GM12878 (cell line): Measurements from ENCODE around the gene SERPINB10. TPM values are rescaled to one million over a fixed set of nuclear protein-coding genes. Genes with fewer than 3 reads are reported as not detected.

ENCODE experiments used
- ATAC-seq: fragments of 200-7000 bp; cut with Tn5 transposase; 3 replicates; pipeline ENCODE4 v1.9.1; 2020; ENCODE audit warnings: mild to moderate bottlenecking, moderate library complexity
- BruUV-seq: library from RNA; stranded (reverse); fragments of 400-500 nt; replicated peaks from 2 replicates; lab custom pipeline; 2021; lab: Mats Ljungman, UMichigan
- CTCF ChIA-PET: fragments of 300-600 bp; sonication (Branson Sonifier 250); formaldehyde crosslinking; extraction: SDS; loops from one replicate; lab custom pipeline; 2021; ENCODE audit warnings: inconsistent platforms; lab: Yijun Ruan, JAX
- POLR2A ChIA-PET: fragments of 350-600 bp; formaldehyde crosslinking; extraction: SDS; loops from one replicate; lab custom pipeline; 2021; ENCODE audit warnings: inconsistent platforms; lab: Charles Lee
- RAD21 ChIA-PET: fragments of 300-600 bp; sonication (Branson Sonifier 250); formaldehyde crosslinking; loops from one replicate; lab custom pipeline; 2023; ENCODE audit warnings: antibody characterized with exemption; ENCODE audit not compliant: unreplicated experiment; lab: Charles Lee
- SMC1A ChIA-PET: fragments of 300-600 bp; sonication (Branson Sonifier 250); formaldehyde crosslinking; loops from one replicate; lab custom pipeline; 2023; ENCODE audit not compliant: unreplicated experiment, uncharacterized antibody; lab: Charles Lee
- DNase-seq: peaks from one replicate; pipeline ENCODE4 v3.0.0-alpha.2; 2011; ENCODE audit warnings: low read depth, low spot score
- FAIRE-seq: peaks from 3 replicates; lab custom pipeline; 2011; peaks lifted over from hg19 to GRCh38; lab: Jason Lieb, UNC
- H2AFZ ChIP-seq: 2 replicates; pipeline ENCODE4 v1.6.0; 2011; ENCODE audit warnings: low read depth, low read length, control low read depth; ENCODE audit not compliant: control insufficient read depth
- H3K27ac ChIP-seq: 2 replicates; pipeline ENCODE4 v1.5.1; 2011; ENCODE audit warnings: control low read depth; ENCODE audit not compliant: control insufficient read depth, insufficient read depth
- H3K27me3 ChIP-seq, 2 experiments: replicated peaks in 1 of 2; 2 replicates each; pipeline versions ENCODE4 v1.6.0 to v1.6.1; 2011; ENCODE audit warnings: low read length in 1 of 2; ENCODE audit not compliant: control insufficient read depth in 2 of 2, insufficient read depth in 2 of 2
- H3K36me3 ChIP-seq, 2 experiments: 2 replicates each; pipeline ENCODE4 v1.5.1; 2011; ENCODE audit warnings: low read length in 1 of 2; ENCODE audit not compliant: control insufficient read depth in 2 of 2, insufficient read depth in 2 of 2
- H3K4me1 ChIP-seq: 2 replicates; pipeline ENCODE4 v1.6.1; 2011; ENCODE audit warnings: mild to moderate bottlenecking, low read length, moderate library complexity, mixed read lengths; ENCODE audit not compliant: control insufficient read depth, insufficient read depth
- H3K4me2 ChIP-seq: 2 replicates; pipeline ENCODE4 v1.6.0; 2011; ENCODE audit warnings: control low read depth; ENCODE audit not compliant: control insufficient read depth, insufficient read depth
- H3K4me3 ChIP-seq: fragments of 200-600 bp; sonication (generic); 2 replicates; pipeline ENCODE4 v1.5.1; 2016
- H3K79me2 ChIP-seq: 2 replicates; pipeline ENCODE4 v1.6.0; 2011; ENCODE audit warnings: low read length; ENCODE audit not compliant: control insufficient read depth, insufficient read depth
- H3K9ac ChIP-seq: 2 replicates; pipeline ENCODE4 v1.8.0; 2011; ENCODE audit warnings: low read length, control low read depth, mixed read lengths; ENCODE audit not compliant: control insufficient read depth, insufficient read depth
- H3K9me3 ChIP-seq: replicated peaks from 3 replicates; pipeline ENCODE4 v1.5.1; 2011; ENCODE audit warnings: mild to moderate bottlenecking, low read length; ENCODE audit not compliant: control insufficient read depth, insufficient read depth
- H4K20me1 ChIP-seq: 2 replicates; pipeline ENCODE4 v1.6.0; 2011; ENCODE audit not compliant: control insufficient read depth, insufficient read depth
- BRCA1 ChIP-seq: IDR thresholded peaks from 2 replicates; pipeline ENCODE4 v1.6.1; 2011; ENCODE audit warnings: low read depth, low read length, improper control_type of control experiment
- CHD1 ChIP-seq: IDR thresholded peaks from 2 replicates; pipeline ENCODE4 v1.6.1; 2012; ENCODE audit warnings: low read depth, low read length, improper control_type of control experiment
- EZH2 ChIP-seq: IDR thresholded peaks from 2 replicates; pipeline ENCODE4 v1.6.1; 2012; ENCODE audit warnings: low read depth, mild to moderate bottlenecking, control low read depth, inconsistent platforms, low read length, borderline replicate concordance; ENCODE audit not compliant: control insufficient read depth
- GATAD2B ChIP-seq: fragments of 450-650 bp; conservative IDR thresholded peaks from 2 replicates; pipeline ENCODE4 v1.6.1; 2017; ENCODE audit warnings: low read depth, mild to moderate bottlenecking, moderate library complexity
- MXI1 ChIP-seq: fragments of 150-350 bp; IDR thresholded peaks from 2 replicates; pipeline ENCODE4 v1.6.1; 2011; ENCODE audit warnings: low read depth, mild to moderate bottlenecking, inconsistent platforms, low read length, improper control_type of control experiment
- PAX8 ChIP-seq: fragments of 450-650 bp; IDR thresholded peaks from 2 replicates; pipeline ENCODE4 v1.6.1; 2017; ENCODE audit warnings: mild to moderate bottlenecking, moderate library complexity
- PML ChIP-seq: IDR thresholded peaks from 2 replicates; pipeline ENCODE4 v1.6.1; 2012; ENCODE audit warnings: low read length, inconsistent platforms
- POLR2A ChIP-seq: IDR thresholded peaks from 2 replicates; pipeline ENCODE4 v1.6.1; 2011; ENCODE audit warnings: low read depth, mild to moderate bottlenecking, low read length
- RELA ChIP-seq: fragments of 450-650 bp; IDR thresholded peaks from 2 replicates; pipeline ENCODE4 v1.8.0; 2014; ENCODE audit warnings: borderline replicate concordance; ENCODE audit not compliant: partially characterized antibody
- SMAD1 ChIP-seq: fragments of 450-650 bp; IDR thresholded peaks from 2 replicates; pipeline ENCODE4 v1.6.1; 2018; ENCODE audit warnings: mild to moderate bottlenecking, low read depth; ENCODE audit not compliant: partially characterized antibody
- TBL1XR1 ChIP-seq: IDR thresholded peaks from 2 replicates; pipeline ENCODE4 v1.6.1; 2012; ENCODE audit warnings: low read depth, low read length, improper control_type of control experiment
- ZNF207 ChIP-seq: fragments of 450-650 bp; IDR thresholded peaks from 2 replicates; pipeline ENCODE4 v1.6.1; 2014; ENCODE audit warnings: antibody characterized with exemption, mild to moderate bottlenecking, borderline replicate concordance
- ZSCAN29 ChIP-seq: fragments of 450-650 bp; IDR thresholded peaks from 2 replicates; pipeline ENCODE4 v1.6.1; 2017; ENCODE audit warnings: mild to moderate bottlenecking, moderate library complexity
- WGBS: methylation state at CpG from one replicate; pipeline ENCODE4 v1.1.6; 2016; ENCODE audit warnings: low lambda C conversion rate; ENCODE audit not compliant: insufficient replicate concordance, insufficient coverage; ENCODE audit errors: missing lambda C conversion rate; 5-methylcytosine and 5-hydroxymethylcytosine counted together
- in situ Hi-C: fragments of 300-500 bp; cut with MboI; formaldehyde crosslinking; loops from 9 replicates; pipeline ENCODE4 v1.14.3; 2018; ENCODE audit warnings: mixed read lengths
- intact Hi-C: fragments of 100-400 bp; cut with micrococcal nuclease; formaldehyde crosslinking; loops from one replicate; pipeline ENCODE4 v1.14.2; 2022; ENCODE audit not compliant: unreplicated experiment
- polyA plus RNA-seq, 11 experiments: library from polyadenylated mRNA; depleted of rRNA in 4 of 11; unstranded in 6 of 11; stranded (reverse) in 5 of 11; fragments of >200 nt; fragmentation: Nextera tagmentation in 4 of 11; fragmentation: Illumina TruSeq in 1 of 11; extraction: Ambion mirVana in 4 of 11; extraction: Trizol in 1 of 11; gene quantifications; 1 replicate in 1 of 11; 2 replicates in 10 of 11; pipeline versions ENCODE4 v1.2.1 to v1.2.3, GENCODE V29; 2011 to 2016; ENCODE audit warnings: inconsistent platforms in 2 of 11, missing spikeins in 2 of 11, low read depth in 1 of 11
- total RNA-seq, 4 experiments: library from RNA; depleted of rRNA in 3 of 4; stranded (reverse); fragments of >200 nt in 3 of 4; fragmentation: Illumina TruSeq in 1 of 4; extraction: Trizol in 1 of 4; gene quantifications; 2 replicates each; pipeline versions ENCODE4 v1.2.1 to v1.2.3, GENCODE V29; 2013 to 2021
- TF ChIP-seq, protein P1 (sequence below): fragments of 450-650 bp; formaldehyde crosslinking; IDR thresholded peaks from 2 replicates; pipeline ENCODE4 v1.4.0; 2022; ENCODE audit warnings: mild to moderate bottlenecking, moderate library complexity
- TF ChIP-seq, protein P2 (sequence below): fragments of 150-350 bp; IDR thresholded peaks from 2 replicates; pipeline ENCODE4 v1.6.1; 2016; ENCODE audit warnings: low read depth, low read length
- TF ChIP-seq, protein P3 (sequence below): fragments of 450-650 bp; IDR thresholded peaks from 2 replicates; pipeline ENCODE4 v1.6.1; 2017; ENCODE audit warnings: mild to moderate bottlenecking, moderate library complexity

The SERPINB10 gene
- total and polyA plus RNA-seq, 10 of the 15 experiments (the other 5 are each of a cell fraction or from before 2014, with no cell fraction given) = 12.0 to 83.5 (median 24.1) TPM

DNA sequence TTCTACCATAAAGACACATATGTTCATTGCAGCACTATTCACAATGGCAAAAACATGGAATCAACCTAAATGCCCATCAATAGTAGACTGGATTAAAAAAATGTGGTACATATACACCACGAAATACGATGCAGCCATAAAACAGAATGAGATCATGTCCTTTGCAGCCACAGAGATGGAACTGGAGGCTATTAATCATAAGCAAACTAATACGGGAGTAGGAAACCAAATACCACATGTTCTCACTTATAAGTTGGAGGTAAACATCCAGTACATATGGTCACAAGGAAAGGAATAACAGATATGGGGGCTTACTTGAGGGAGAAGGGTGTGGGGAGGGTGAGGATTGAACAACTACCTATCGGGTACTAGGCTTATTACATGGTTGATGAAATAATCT is 49.0 kb downstream of the SERPINB10 start:
- Histone ChIP-seq H3K9me3 (no peaks in the 10 kb centered on the region), H3K4me1 (peaks cover 4% of the 10 kb centered on the region; the same call in 1 of the 2 replicates), H4K20me1 (no peaks in the 10 kb centered on the region), H3K4me2 (no peak overlapping the region), H3K79me2 (peaks cover 26% of the 10 kb centered on the region), H3K36me3 (peaks cover 5 to 24% of the 10 kb centered on the region in 2 experiments; a peak in 3 of 4 replicates), H2AFZ (no peak overlapping the region), H3K27ac (no peak overlapping the region), H3K9ac (no peak overlapping the region), H3K27me3 (no peaks in the 10 kb centered on the region), H3K4me3 (no peak overlapping the region)
- in situ Hi-C loops (no loop called here), intact Hi-C loops (no loop called here)
- ChIA-PET CTCF (no interaction called here), RAD21 (no interaction called here), POLR2A (no interaction called here), SMC1A (no interaction called here)
- ATAC-seq = no peak; the same call in 2 of the 3 replicates
- no peak for FAIRE-seq
- no TSS peak for BruUV-seq
- DNase-seq = no peak
- 96% methylated on average over 4 of the region's 4 CpGs for WGBS
- TF ChIP-seq BRCA1 (no peak), PML (no peak), CHD1 (no peak), GATAD2B (no peak), SMAD1 (no peak), MXI1 (no peak), POLR2A (no peak), PAX8 (no peak), ZSCAN29 (no peak), ZNF207 (no peak), RELA (no peak), TBL1XR1 (no peak), EZH2 (no peak)
- TF ChIP-seq, protein P1, sequence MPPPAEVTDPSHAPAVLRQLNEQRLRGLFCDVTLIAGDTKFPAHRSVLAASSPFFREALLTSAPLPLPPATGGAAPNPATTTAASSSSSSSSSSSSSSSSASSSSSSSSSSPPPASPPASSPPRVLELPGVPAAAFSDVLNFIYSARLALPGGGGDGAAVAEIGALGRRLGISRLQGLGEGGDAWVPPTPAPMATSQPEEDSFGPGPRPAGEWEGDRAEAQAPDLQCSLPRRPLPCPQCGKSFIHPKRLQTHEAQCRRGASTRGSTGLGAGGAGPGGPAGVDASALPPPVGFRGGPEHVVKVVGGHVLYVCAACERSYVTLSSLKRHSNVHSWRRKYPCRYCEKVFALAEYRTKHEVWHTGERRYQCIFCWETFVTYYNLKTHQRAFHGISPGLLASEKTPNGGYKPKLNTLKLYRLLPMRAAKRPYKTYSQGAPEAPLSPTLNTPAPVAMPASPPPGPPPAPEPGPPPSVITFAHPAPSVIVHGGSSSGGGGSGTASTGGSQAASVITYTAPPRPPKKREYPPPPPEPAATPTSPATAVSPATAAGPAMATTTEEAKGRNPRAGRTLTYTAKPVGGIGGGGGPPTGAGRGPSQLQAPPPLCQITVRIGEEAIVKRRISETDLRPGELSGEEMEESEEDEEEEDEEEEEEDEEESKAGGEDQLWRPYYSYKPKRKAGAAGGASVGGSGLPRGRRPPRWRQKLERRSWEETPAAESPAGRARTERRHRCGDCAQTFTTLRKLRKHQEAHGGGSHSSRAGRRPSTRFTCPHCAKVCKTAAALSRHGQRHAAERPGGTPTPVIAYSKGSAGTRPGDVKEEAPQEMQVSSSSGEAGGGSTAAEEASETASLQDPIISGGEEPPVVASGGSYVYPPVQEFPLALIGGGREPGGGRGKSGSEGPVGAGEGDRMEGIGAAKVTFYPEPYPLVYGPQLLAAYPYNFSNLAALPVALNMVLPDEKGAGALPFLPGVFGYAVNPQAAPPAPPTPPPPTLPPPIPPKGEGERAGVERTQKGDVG (CRISPR knock-in tag) = no peak
- TF ChIP-seq, protein P2, sequence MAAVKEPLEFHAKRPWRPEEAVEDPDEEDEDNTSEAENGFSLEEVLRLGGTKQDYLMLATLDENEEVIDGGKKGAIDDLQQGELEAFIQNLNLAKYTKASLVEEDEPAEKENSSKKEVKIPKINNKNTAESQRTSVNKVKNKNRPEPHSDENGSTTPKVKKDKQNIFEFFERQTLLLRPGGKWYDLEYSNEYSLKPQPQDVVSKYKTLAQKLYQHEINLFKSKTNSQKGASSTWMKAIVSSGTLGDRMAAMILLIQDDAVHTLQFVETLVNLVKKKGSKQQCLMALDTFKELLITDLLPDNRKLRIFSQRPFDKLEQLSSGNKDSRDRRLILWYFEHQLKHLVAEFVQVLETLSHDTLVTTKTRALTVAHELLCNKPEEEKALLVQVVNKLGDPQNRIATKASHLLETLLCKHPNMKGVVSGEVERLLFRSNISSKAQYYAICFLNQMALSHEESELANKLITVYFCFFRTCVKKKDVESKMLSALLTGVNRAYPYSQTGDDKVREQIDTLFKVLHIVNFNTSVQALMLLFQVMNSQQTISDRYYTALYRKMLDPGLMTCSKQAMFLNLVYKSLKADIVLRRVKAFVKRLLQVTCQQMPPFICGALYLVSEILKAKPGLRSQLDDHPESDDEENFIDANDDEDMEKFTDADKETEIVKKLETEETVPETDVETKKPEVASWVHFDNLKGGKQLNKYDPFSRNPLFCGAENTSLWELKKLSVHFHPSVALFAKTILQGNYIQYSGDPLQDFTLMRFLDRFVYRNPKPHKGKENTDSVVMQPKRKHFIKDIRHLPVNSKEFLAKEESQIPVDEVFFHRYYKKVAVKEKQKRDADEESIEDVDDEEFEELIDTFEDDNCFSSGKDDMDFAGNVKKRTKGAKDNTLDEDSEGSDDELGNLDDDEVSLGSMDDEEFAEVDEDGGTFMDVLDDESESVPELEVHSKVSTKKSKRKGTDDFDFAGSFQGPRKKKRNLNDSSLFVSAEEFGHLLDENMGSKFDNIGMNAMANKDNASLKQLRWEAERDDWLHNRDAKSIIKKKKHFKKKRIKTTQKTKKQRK = no peak
- TF ChIP-seq, protein P3, sequence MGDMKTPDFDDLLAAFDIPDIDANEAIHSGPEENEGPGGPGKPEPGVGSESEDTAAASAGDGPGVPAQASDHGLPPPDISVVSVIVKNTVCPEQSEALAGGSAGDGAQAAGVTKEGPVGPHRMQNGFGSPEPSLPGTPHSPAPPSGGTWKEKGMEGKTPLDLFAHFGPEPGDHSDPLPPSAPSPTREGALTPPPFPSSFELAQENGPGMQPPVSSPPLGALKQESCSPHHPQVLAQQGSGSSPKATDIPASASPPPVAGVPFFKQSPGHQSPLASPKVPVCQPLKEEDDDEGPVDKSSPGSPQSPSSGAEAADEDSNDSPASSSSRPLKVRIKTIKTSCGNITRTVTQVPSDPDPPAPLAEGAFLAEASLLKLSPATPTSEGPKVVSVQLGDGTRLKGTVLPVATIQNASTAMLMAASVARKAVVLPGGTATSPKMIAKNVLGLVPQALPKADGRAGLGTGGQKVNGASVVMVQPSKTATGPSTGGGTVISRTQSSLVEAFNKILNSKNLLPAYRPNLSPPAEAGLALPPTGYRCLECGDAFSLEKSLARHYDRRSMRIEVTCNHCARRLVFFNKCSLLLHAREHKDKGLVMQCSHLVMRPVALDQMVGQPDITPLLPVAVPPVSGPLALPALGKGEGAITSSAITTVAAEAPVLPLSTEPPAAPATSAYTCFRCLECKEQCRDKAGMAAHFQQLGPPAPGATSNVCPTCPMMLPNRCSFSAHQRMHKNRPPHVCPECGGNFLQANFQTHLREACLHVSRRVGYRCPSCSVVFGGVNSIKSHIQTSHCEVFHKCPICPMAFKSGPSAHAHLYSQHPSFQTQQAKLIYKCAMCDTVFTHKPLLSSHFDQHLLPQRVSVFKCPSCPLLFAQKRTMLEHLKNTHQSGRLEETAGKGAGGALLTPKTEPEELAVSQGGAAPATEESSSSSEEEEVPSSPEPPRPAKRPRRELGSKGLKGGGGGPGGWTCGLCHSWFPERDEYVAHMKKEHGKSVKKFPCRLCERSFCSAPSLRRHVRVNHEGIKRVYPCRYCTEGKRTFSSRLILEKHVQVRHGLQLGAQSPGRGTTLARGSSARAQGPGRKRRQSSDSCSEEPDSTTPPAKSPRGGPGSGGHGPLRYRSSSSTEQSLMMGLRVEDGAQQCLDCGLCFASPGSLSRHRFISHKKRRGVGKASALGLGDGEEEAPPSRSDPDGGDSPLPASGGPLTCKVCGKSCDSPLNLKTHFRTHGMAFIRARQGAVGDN = no peak
